ENCODE data around the gene MICU2. TPM values are rescaled to one million over a fixed set of nuclear protein-coding genes. Genes with fewer than 3 reads are reported as not detected.
A peak's percentile ranks its signal among the peaks of the same experiment; 100 is the strongest.

MICU2 gene
- total and polyA plus RNA-seq, 2 of the 13 experiments (the other 11 are each of a cell fraction or from before 2014, with no cell fraction given) = 31.7 to 42.4 TPM

GRCh38 chr13:21584973-21585592, 18.9 kb downstream of the MICU2 start (continued):
- no peak for TF ChIP-seq ZNF326 (CRISPR knock-in tag; IDR thresholded peaks at IDR 0.05; ENCODE audit: borderline replicate concordance)
- no peak for TF ChIP-seq HNRNPL (IDR thresholded peaks at IDR 0.05; ENCODE audit: low read depth, low read length)
- no peak for TF ChIP-seq ZFP82 (CRISPR knock-in tag; IDR thresholded peaks at IDR 0.05; ENCODE audit: borderline replicate concordance)
- TF ChIP-seq TOPORS (CRISPR knock-in tag; IDR thresholded peaks at IDR 0.05) = no peak

GRCh38 chr13:21583478-21583877, 20.5 kb downstream of the MICU2 start:
- H3K9ac ChIP-seq (ENCODE audit: insufficient read depth, low read depth, low read length) = no peak overlapping the region
- H3K79me2 ChIP-seq (ENCODE audit: insufficient read depth, low read length) = peaks cover 18% of the 10 kb centered on the region
- POLR2A ChIA-PET = interaction anchor here (0.6 kb wide), 2 partner anchors 20 to 705 kb away, joined by 3 to 4 read pairs; partner anchors contain the start of gene MICU2
- ATAC-seq (peak; percentile 67), FAIRE-seq (no peak), DNase-seq (ENCODE audit: low spot score) (peak; percentile 44)
- H3K4me3 ChIP-seq (replicated peaks in 1 of 3; ENCODE audit: insufficient read depth in 1 of 3, low read depth in 2 of 3, low read length in 3 of 3) = no peak overlapping the region
- no peaks in the 10 kb centered on the region for H4K20me1 ChIP-seq (ENCODE audit: insufficient read depth, low read length)
- no peak overlapping the region for H2AFZ ChIP-seq (ENCODE audit: low read length)
- H3K4me2 ChIP-seq (ENCODE audit: low read depth, low read length) = no peak overlapping the region
- no peaks in the 10 kb centered on the region for H3K9me3 ChIP-seq (ENCODE audit: low read length)
- H3K36me3 ChIP-seq (replicated peaks in 1 of 2; ENCODE audit: control insufficient read depth in 1 of 2, insufficient read depth in 2 of 2, low read length in 2 of 2) = no peaks in the 10 kb centered on the region
- 0 out of 2 replicates have a peak, but pooled peaks cover 6% of the 10 kb centered on the region for H3K4me1 ChIP-seq (ENCODE audit: insufficient read depth, low read length)
- H3K27me3 ChIP-seq (ENCODE audit: control insufficient read depth in 1 of 2, insufficient read depth in 2 of 2, low read length in 2 of 2) = no peaks in the 10 kb centered on the region
- no peak overlapping the region for H3K27ac ChIP-seq (ENCODE audit: extremely low read length, insufficient read depth, low read length)
- CTCF ChIA-PET (ENCODE audit: low intra/inter-chr PET ratio, low total read pairs) = no interaction called here
- in situ Hi-C loops (cut with HindIII; ENCODE audit: extremely low pct_ligation_motif_present, low pct_unique_long_range_greater_than_20kb) (no loop called here), intact Hi-C loops (cut with micrococcal nuclease; ENCODE audit: unreplicated experiment) (no loop called here)
- BruUV-seq (replicated peaks) = no TSS peak
- 91% methylated on average over 2 of the region's 2 CpGs for WGBS (ENCODE audit: low lambda C conversion rate)
- TF ChIP-seq MYNN (CRISPR knock-in tag; IDR thresholded peaks at IDR 0.05; ENCODE audit: low read depth) = no peak
- peak; percentile 80; the same call in 1 of the 2 replicates for TF ChIP-seq SIX1 (CRISPR knock-in tag; IDR thresholded peaks at IDR 0.05; ENCODE audit: borderline replicate concordance)
- no peak for TF ChIP-seq MYPOP (CRISPR knock-in tag; IDR thresholded peaks at IDR 0.05)
- TF ChIP-seq HOXD1 (CRISPR knock-in tag; IDR thresholded peaks at IDR 0.05) = no peak
- TF ChIP-seq ZNF331 (CRISPR knock-in tag; IDR thresholded peaks at IDR 0.05) = peak; percentile 24; the same call in 1 of the 2 replicates
- no peak for TF ChIP-seq ZNF616 (CRISPR knock-in tag; IDR thresholded peaks at IDR 0.05; ENCODE audit: low read depth)
- TF ChIP-seq ZNF644 (CRISPR knock-in tag; IDR thresholded peaks at IDR 0.05; ENCODE audit: low read depth) = peak; percentile 55; the same call in 1 of the 2 replicates
- TF ChIP-seq ZNF441 (CRISPR knock-in tag; IDR thresholded peaks at IDR 0.05; ENCODE audit: borderline replicate concordance) = no peak
- TF ChIP-seq ZNF598 (CRISPR knock-in tag; IDR thresholded peaks at IDR 0.05; ENCODE audit: borderline replicate concordance) = no peak
- TF ChIP-seq USF2 (IDR thresholded peaks at IDR 0.05; ENCODE audit: low read depth, low read length) = no peak
- no peak for TF ChIP-seq USF2 (CRISPR knock-in tag; IDR thresholded peaks at IDR 0.05; ENCODE audit: borderline replicate concordance)
- TF ChIP-seq TEAD3 (CRISPR knock-in tag; optimal IDR thresholded peaks at IDR 0.05; ENCODE audit: borderline replicate concordance) = peak; percentile 95
- no peak for TF ChIP-seq ZNF576 (CRISPR knock-in tag; IDR thresholded peaks at IDR 0.05)
- 0 out of 2 replicates have a peak, but pooled peaks have one; percentile 42 for TF ChIP-seq ZMYM4 (CRISPR knock-in tag; IDR thresholded peaks at IDR 0.05)
- TF ChIP-seq ZBTB33 (CRISPR knock-in tag; IDR thresholded peaks at IDR 0.05) = peak; percentile 83

Measured in HepG2 (cell line).